CD4-positive, alpha-beta T cell treated with Interleukin-17A for 4 hours (primary cell): ENCODE data around the gene ABCC11.

Source experiments
- DNase-seq: peaks from one replicate; pipeline ENCODE4 v3.0.0-alpha.2; 2020; ENCODE audit warnings: mixed read lengths

The ABCC11 gene

GRCh38 chr16:48157794-48158193, 89.5 kb downstream of the ABCC11 start:
- no peak for DNase-seq

GRCh38 chr16:48157302-48157701, 90.0 kb downstream of the ABCC11 start:
- no peak for DNase-seq

- peak; percentile 86 for DNase-seq
Observed at GRCh38 chr16:48156790-48157209, 90.5 kb downstream of the ABCC11 start.

- no peak for DNase-seq
Observed at GRCh38 chr16:48155926-48156789, 91.2 kb downstream of the ABCC11 start, which contains the start of gene ABCC12. Gene ABCC12 (minus strand): TSS chr16:48155993. CDS start chr16:48146424, 9,569 bp downstream.

GRCh38 chr16:48153774-48154173, 93.6 kb downstream of the ABCC11 start:
- no peak for DNase-seq

- DNase-seq = no peak
Observed at GRCh38 chr16:48152226-48152625, 95.1 kb downstream of the ABCC11 start.

- no peak for DNase-seq
Observed at GRCh38 chr16:48150707-48151106, 96.6 kb downstream of the ABCC11 start.

GRCh38 chr16:48146710-48147109, 100.6 kb downstream of the ABCC11 start:
- no peak for DNase-seq

- no peak for DNase-seq
Observed at GRCh38 chr16:48146131-48146530, 101.2 kb downstream of the ABCC11 start.

GRCh38 chr16:48143812-48144368, 103.4 kb downstream of the ABCC11 start:
- no peak for DNase-seq

- DNase-seq = no peak
Observed at GRCh38 chr16:48140821-48141220, 106.5 kb downstream of the ABCC11 start.

- no peak for DNase-seq
Observed at GRCh38 chr16:48139517-48139916, 107.8 kb downstream of the ABCC11 start.

GRCh38 chr16:48138543-48138942, 108.8 kb downstream of the ABCC11 start:
- DNase-seq = no peak

- no peak for DNase-seq
Observed at GRCh38 chr16:48137822-48138221, 109.5 kb downstream of the ABCC11 start.

- no peak for DNase-seq
Observed at GRCh38 chr16:48136547-48137360, 110.6 kb downstream of the ABCC11 start.

GRCh38 chr16:48133455-48134211, 113.7 kb downstream of the ABCC11 start:
- DNase-seq = no peak

GRCh38 chr16:48132696-48133095, 114.6 kb downstream of the ABCC11 start:
- DNase-seq = no peak

- no peak for DNase-seq
Observed at GRCh38 chr16:48131201-48131935, 116.0 kb downstream of the ABCC11 start.

- no peak for DNase-seq
Observed at GRCh38 chr16:48129926-48130325, 117.4 kb downstream of the ABCC11 start.

- DNase-seq = no peak
Observed at GRCh38 chr16:48128769-48129168, 118.6 kb downstream of the ABCC11 start.

GRCh38 chr16:48126801-48127644, 120.3 kb downstream of the ABCC11 start:
- no peak for DNase-seq
